K562 (cell line): ENCODE data around the gene IFNA8. TPM values are rescaled to one million over a fixed set of nuclear protein-coding genes. Genes with fewer than 3 reads are reported as not detected.

Source experiments
- ATAC-seq: fragments of 200-7000 bp; cut with Tn5 transposase; 3 replicates; pipeline ENCODE4 v1.9.1; 2020; ENCODE audit warnings: moderate library complexity
- BruUV-seq: library from RNA; stranded (reverse); fragments of 400-500 nt; replicated peaks from 2 replicates; lab custom pipeline; 2021; lab: Mats Ljungman, UMichigan
- CTCF ChIA-PET: fragments of 300-600 bp; formaldehyde crosslinking; extraction: SDS; loops from one replicate; lab custom pipeline; 2021; ENCODE audit warnings: low intra/inter-chr PET ratio; lab: Yijun Ruan, JAX
- POLR2A ChIA-PET: fragments of 300-600, 350-650 bp; sonication (Branson Sonifier 250); formaldehyde crosslinking; extraction: SDS; loops from one replicate; lab custom pipeline; 2021; ENCODE audit warnings: antibody characterized with exemption, inconsistent platforms; lab: Yijun Ruan, JAX
- DNase-seq, 4 experiments: peaks; one replicate each; pipeline versions ENCODE4 v3.0.0 to v3.0.0-alpha.2; 2011 to 2018; ENCODE audit warnings: low spot score in 3 of 4, mixed read lengths in 3 of 4; ENCODE audit errors: extremely low read depth in 1 of 4
- FAIRE-seq: peaks from 2 replicates; lab custom pipeline; 2011; peaks lifted over from hg19 to GRCh38; lab: Jason Lieb, UNC
- H2AFZ ChIP-seq: 2 replicates; pipeline ENCODE4 v1.6.0; 2011; ENCODE audit warnings: low read depth, low read length, control low read depth, inconsistent platforms
- H3K27ac ChIP-seq: fragments of 200-600 bp; 3 replicates; pipeline ENCODE4 v1.8.0; 2011; ENCODE audit warnings: low read depth, mild to moderate bottlenecking, control low read depth, inconsistent platforms, low read length, moderate library complexity, mixed read lengths; ENCODE audit errors: extremely low read depth
- H3K27me3 ChIP-seq, 2 experiments: fragments of 300-600 bp in 1 of 2; 2 replicates in 1 of 2; 3 replicates in 1 of 2; pipeline versions ENCODE4 v1.6.0 to v1.8.0; 2011; ENCODE audit warnings: inconsistent platforms in 2 of 2, low read length in 2 of 2, mild to moderate bottlenecking in 1 of 2, mixed read lengths in 1 of 2, moderate library complexity in 1 of 2; ENCODE audit not compliant: control insufficient read depth in 2 of 2, insufficient read depth in 2 of 2
- H3K36me3 ChIP-seq: fragments of 300-600 bp; 3 replicates; pipeline ENCODE4 v1.8.0; 2011; ENCODE audit warnings: mild to moderate bottlenecking, low read length, inconsistent platforms; ENCODE audit not compliant: control insufficient read depth, insufficient read depth
- H3K4me1 ChIP-seq, 2 experiments: fragments of 200-600 bp in 1 of 2; replicated peaks in 1 of 2; 2 replicates in 1 of 2; 3 replicates in 1 of 2; pipeline versions ENCODE4 v1.5.1 to v1.8.0; 2011; ENCODE audit warnings: inconsistent platforms in 2 of 2, low read length in 2 of 2, mild to moderate bottlenecking in 1 of 2, mixed read lengths in 1 of 2, moderate library complexity in 1 of 2; ENCODE audit not compliant: control insufficient read depth in 2 of 2, insufficient read depth in 2 of 2
- H3K4me2 ChIP-seq: 2 replicates; pipeline ENCODE4 v1.6.1; 2011; ENCODE audit warnings: low read length, control low read depth, inconsistent platforms, mixed read lengths; ENCODE audit not compliant: insufficient read depth
- H3K4me3 ChIP-seq: fragments of 200-600 bp; sonication (generic), shearing (Covaris generic); 2 replicates; pipeline ENCODE4 v1.5.1; 2016; ENCODE audit warnings: control low read depth, inconsistent platforms
- H3K79me2 ChIP-seq: fragments of 200-600 bp; 3 replicates; pipeline ENCODE4 v1.8.0; 2011; ENCODE audit warnings: low read length, inconsistent platforms; ENCODE audit not compliant: control insufficient read depth, insufficient read depth
- H3K9ac ChIP-seq, 2 experiments: 2 replicates each; pipeline versions ENCODE4 v1.6.0 to v1.6.1; 2011; ENCODE audit warnings: low read depth in 2 of 2, low read length in 2 of 2, control low read depth in 1 of 2, inconsistent platforms in 1 of 2, mild to moderate bottlenecking in 1 of 2, mixed read lengths in 1 of 2; ENCODE audit not compliant: insufficient read depth in 1 of 2
- H3K9me1 ChIP-seq: one replicate; pipeline ENCODE4 v1.6.0; 2011; ENCODE audit warnings: inconsistent platforms, mild to moderate bottlenecking, low read length, moderate library complexity; ENCODE audit not compliant: control insufficient read depth, insufficient read depth
- H3K9me3 ChIP-seq: replicated peaks from 2 replicates; pipeline ENCODE4 v1.5.1; 2011; ENCODE audit warnings: low read depth, low read length, inconsistent platforms; ENCODE audit not compliant: control insufficient read depth, insufficient read depth
- H4K20me1 ChIP-seq: replicated peaks from 2 replicates; pipeline ENCODE4 v1.6.1; 2011; ENCODE audit warnings: low read length, inconsistent platforms, mixed read lengths; ENCODE audit not compliant: control insufficient read depth, insufficient read depth
- ARID1B ChIP-seq: fragments of 450-650 bp; IDR thresholded peaks from 2 replicates; pipeline ENCODE4 v1.6.1; 2016; ENCODE audit warnings: antibody characterized with exemption, mild to moderate bottlenecking, inconsistent platforms
- BHLHE40 ChIP-seq: IDR thresholded peaks from 2 replicates; pipeline ENCODE4 v1.6.1; 2011; ENCODE audit warnings: low read length, improper control_type of control experiment
- BMI1 ChIP-seq: fragments of 150-350 bp; IDR thresholded peaks from 2 replicates; pipeline ENCODE4 v1.6.1; 2014; ENCODE audit warnings: low read length
- CHAMP1 ChIP-seq: fragments of 450-650 bp; IDR thresholded peaks from 2 replicates; pipeline ENCODE4 v1.6.1; 2016; ENCODE audit warnings: mild to moderate bottlenecking
- ESRRB ChIP-seq: fragments of 250-450 bp; sonication (Bioruptor Pico); IDR thresholded peaks from 2 replicates; pipeline ENCODE4 v1.5.0; 2020; ENCODE audit warnings: mild to moderate bottlenecking, moderate library complexity, borderline replicate concordance
- HES1 ChIP-seq: fragments of 450-650 bp; IDR thresholded peaks from 2 replicates; pipeline ENCODE4 v1.6.1; 2016; ENCODE audit warnings: low read depth, mild to moderate bottlenecking, moderate library complexity
- KLF6 ChIP-seq: fragments of 250-450 bp; sonication (Bioruptor Pico); IDR thresholded peaks from 2 replicates; pipeline ENCODE4 v1.4.0; 2020; ENCODE audit warnings: mild to moderate bottlenecking, moderate library complexity, borderline replicate concordance
- PTTG1 ChIP-seq: fragments of 450-650 bp; IDR thresholded peaks from 2 replicates; pipeline ENCODE4 v1.6.1; 2016; ENCODE audit warnings: low read depth, mild to moderate bottlenecking, missing genetic modification characterization, missing compliant biosample characterization
- SP2 ChIP-seq: IDR thresholded peaks from 2 replicates; pipeline ENCODE4 v1.6.1; 2011; ENCODE audit warnings: mild to moderate bottlenecking, low read depth, low read length, moderate library complexity; ENCODE audit not compliant: poor library complexity, severe bottlenecking; ENCODE audit errors: extremely low read depth
- SRSF9 ChIP-seq: fragments of 200-400 bp; formaldehyde crosslinking; IDR thresholded peaks from 2 replicates; pipeline ENCODE4 v1.6.1; 2017; ENCODE audit warnings: low read depth, low read length, borderline replicate concordance
- TBP ChIP-seq: optimal IDR thresholded peaks from 2 replicates; pipeline ENCODE3; 2011; ENCODE audit warnings: low read depth, low read length, improper control_type of control experiment
- TSHZ1 ChIP-seq: fragments of 250-450 bp; sonication (Bioruptor Pico); IDR thresholded peaks from 2 replicates; pipeline ENCODE4 v1.4.0; 2020; ENCODE audit warnings: mild to moderate bottlenecking, moderate library complexity
- ZNF384 ChIP-seq: IDR thresholded peaks from 2 replicates; pipeline ENCODE4 v1.6.1; 2012; ENCODE audit warnings: low read depth, low read length, improper control_type of control experiment
- ZNF395 ChIP-seq: fragments of 200-800 bp; sonication (Bioruptor generic); IDR thresholded peaks from 2 replicates; pipeline ENCODE4 v1.6.1; 2017; ENCODE audit warnings: missing genetic modification characterization, missing compliant biosample characterization
- ZNF785 ChIP-seq: fragments of 250-450 bp; sonication (Bioruptor Pico); IDR thresholded peaks from 2 replicates; pipeline ENCODE4 v1.4.0; 2020; ENCODE audit warnings: mild to moderate bottlenecking
- WGBS: fragments of 100-300 bp; shearing (Covaris generic); methylation state at CpG from one replicate; pipeline ENCODE4 v1.1.6; 2016; ENCODE audit warnings: low coverage, mixed read lengths; ENCODE audit not compliant: insufficient coverage; ENCODE audit errors: missing lambda C conversion rate; 5-methylcytosine and 5-hydroxymethylcytosine counted together
- in situ Hi-C: fragments of 300-500 bp; cut with MboI; formaldehyde crosslinking; loops from 4 replicates; pipeline ENCODE4 v1.15.0; 2018; ENCODE audit warnings: inconsistent platforms, mixed read lengths
- intact Hi-C: fragments of 100-400 bp; cut with micrococcal nuclease; formaldehyde crosslinking; loops from 2 replicates; pipeline ENCODE4 v1.14.2; 2022
- polyA plus RNA-seq, 8 experiments: library from polyadenylated mRNA; depleted of rRNA in 4 of 8; stranded (reverse) in 5 of 8; unstranded in 3 of 8; fragments of >200 nt; fragmentation: Nextera tagmentation in 2 of 8; fragmentation: Illumina TruSeq in 1 of 8; extraction: Ambion mirVana in 2 of 8; extraction: Trizol in 1 of 8; gene quantifications; 2 replicates each; pipeline versions ENCODE4 v1.2.1 to v1.2.3, GENCODE V29; 2011 to 2014; ENCODE audit warnings: inconsistent platforms in 1 of 8, missing spikeins in 1 of 8
- total RNA-seq, 7 experiments: library from RNA; depleted of rRNA in 6 of 7; stranded (reverse); fragments of >200 nt in 6 of 7; fragmentation: Illumina TruSeq in 2 of 7; extraction: Trizol in 2 of 7; gene quantifications; 2 replicates each; pipeline versions ENCODE4 v1.2.1 to v1.2.3, GENCODE V29; 2011 to 2021; ENCODE audit warnings: low replicate concordance in 1 of 7

IFNA8 gene
- total and polyA plus RNA-seq, 9 of the 15 experiments (the other 6 are each of a cell fraction or from before 2014, with no cell fraction given) = not detected

- POLR2A ChIA-PET = no interaction called here
- Histone ChIP-seq H3K4me2 (no peak within 1 kb of the TSS), H3K9ac (no peak within 1 kb of the TSS), H3K4me1 (no peaks in the 10 kb centered on the region), H3K27ac (no peak within 1 kb of the TSS), H3K4me3 (no peak within 1 kb of the TSS), H3K36me3 (no peaks in the 10 kb centered on the region), H3K9me1 (no peaks in the 10 kb centered on the region), H3K27me3 (no peaks in the 10 kb centered on the region), H3K9me3 (no peaks in the 10 kb centered on the region), H3K79me2 (no peaks in the 10 kb centered on the region), H2AFZ (no peak within 1 kb of the TSS), H4K20me1 (no peaks in the 10 kb centered on the region)
- CTCF ChIA-PET = no interaction called here
- in situ Hi-C loops = no loop called here
- FAIRE-seq = no peak
- ATAC-seq = no peak
- DNase-seq = no peak
- intact Hi-C loops = no loop called here
- BruUV-seq = no TSS peak
- WGBS = no CpG with 5 or more reads among the region's 1 CpG
- TF ChIP-seq TSHZ1 (CRISPR knock-in tag) (no peak), BHLHE40 (no peak), KLF6 (CRISPR knock-in tag) (no peak), TBP (no peak), BMI1 (no peak), ARID1B (no peak), SRSF9 (no peak), HES1 (no peak), ZNF384 (no peak), CHAMP1 (no peak), ZNF395 (no peak), ZNF785 (CRISPR knock-in tag) (no peak), ESRRB (no peak), SP2 (no peak), PTTG1 (tag) (no peak)
These were observed 23.7 kb upstream of the IFNA8 start, which contains the start of gene IFNA2 for GRCh38 chr9:21385131-21385670. Gene IFNA2 (minus strand): TSS chr9:21385398. CDS start chr9:21385329, 69 bp downstream.
